ENCODE data around the gene SMARCA5. TPM values are rescaled to one million over a fixed set of nuclear protein-coding genes. Genes with fewer than 3 reads are reported as not detected.

The SMARCA5 gene
- total RNA-seq = 32.6 and 42.2 TPM in 2 replicates

GRCh38 chr4:143513314-143514168 lies at the start of gene SMARCA5:
TSS of gene SMARCA5 (plus strand) at chr4:143513702. CDS start at chr4:143513925, 223 bp downstream.

Other genes with a start within 250 kb of the SMARCA5 start
- gene GAB1, start 176.8 kb upstream of the SMARCA5 start, total RNA-seq = 5.8 and 6.1 TPM in 2 replicates
- gene FREM3, start 187.0 kb downstream of the SMARCA5 start, total RNA-seq = under 0.01 TPM in 1 of 2 replicates, not detected in the other